ENCODE measurements around the gene SH3GL1. TPM values are rescaled to one million over a fixed set of nuclear protein-coding genes. Genes with fewer than 3 reads are reported as not detected.

Gene SH3GL1
- polyA plus RNA-seq, 1 experiment: 89.4 TPM

DNA sequence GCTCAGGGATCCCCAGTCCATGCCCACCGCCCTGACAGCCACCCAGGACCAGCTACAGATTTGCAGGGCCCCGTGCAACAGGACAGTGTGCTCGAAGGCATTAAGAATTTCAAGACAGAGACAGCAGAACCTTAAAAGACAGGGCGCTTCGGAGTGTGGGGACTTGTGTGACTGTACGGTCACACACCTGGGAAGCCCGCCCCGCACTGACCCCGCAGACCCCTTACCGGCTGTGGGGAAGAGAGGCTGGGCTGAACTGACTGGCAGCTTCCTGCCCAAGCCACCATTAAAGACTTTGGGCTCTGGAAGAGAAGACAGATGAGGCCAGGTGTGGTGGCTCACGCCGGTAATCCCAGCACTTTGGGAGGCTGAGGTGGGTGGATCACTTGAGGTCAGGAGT, 76.1 kb downstream of the SH3GL1 start:
- TF ChIP-seq, protein P1, sequence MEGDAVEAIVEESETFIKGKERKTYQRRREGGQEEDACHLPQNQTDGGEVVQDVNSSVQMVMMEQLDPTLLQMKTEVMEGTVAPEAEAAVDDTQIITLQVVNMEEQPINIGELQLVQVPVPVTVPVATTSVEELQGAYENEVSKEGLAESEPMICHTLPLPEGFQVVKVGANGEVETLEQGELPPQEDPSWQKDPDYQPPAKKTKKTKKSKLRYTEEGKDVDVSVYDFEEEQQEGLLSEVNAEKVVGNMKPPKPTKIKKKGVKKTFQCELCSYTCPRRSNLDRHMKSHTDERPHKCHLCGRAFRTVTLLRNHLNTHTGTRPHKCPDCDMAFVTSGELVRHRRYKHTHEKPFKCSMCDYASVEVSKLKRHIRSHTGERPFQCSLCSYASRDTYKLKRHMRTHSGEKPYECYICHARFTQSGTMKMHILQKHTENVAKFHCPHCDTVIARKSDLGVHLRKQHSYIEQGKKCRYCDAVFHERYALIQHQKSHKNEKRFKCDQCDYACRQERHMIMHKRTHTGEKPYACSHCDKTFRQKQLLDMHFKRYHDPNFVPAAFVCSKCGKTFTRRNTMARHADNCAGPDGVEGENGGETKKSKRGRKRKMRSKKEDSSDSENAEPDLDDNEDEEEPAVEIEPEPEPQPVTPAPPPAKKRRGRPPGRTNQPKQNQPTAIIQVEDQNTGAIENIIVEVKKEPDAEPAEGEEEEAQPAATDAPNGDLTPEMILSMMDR (IDR thresholded peaks at IDR 0.05; ENCODE audit: insufficient read depth, low read depth, low read length): no peak

DNA sequence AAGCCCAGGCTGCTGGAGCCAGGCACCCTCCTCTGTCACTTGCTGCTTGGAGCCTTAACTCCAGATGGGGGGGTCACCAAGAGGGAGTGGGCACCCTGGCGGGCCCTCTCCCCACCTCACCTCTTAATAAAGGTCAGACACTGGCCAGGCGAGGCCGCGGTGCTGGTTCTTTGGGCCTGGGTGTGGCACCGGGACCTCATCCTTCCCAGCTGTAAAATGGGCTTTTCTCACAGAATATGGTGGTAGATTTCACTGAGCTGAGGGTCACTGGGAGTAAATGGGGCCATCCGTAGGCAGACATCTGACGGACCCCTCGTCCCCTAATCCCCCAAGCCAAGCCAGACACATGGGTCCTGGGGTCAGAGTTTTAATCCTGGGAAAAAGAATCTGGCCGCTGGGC, 76.7 kb downstream of the SH3GL1 start:
- Histone ChIP-seq H3K27me3 (ENCODE audit: control insufficient read depth, insufficient read depth, low read length) (no peaks in the 10 kb centered on the region), H3K4me3 (ENCODE audit: low read depth, low read length) (no peak overlapping the region), H3K36me3 (ENCODE audit: control insufficient read depth, insufficient read depth, low read length) (no peaks in the 10 kb centered on the region)
- ChIA-PET CTCF (interaction anchor here (0.8 kb wide), 1 partner anchor 11 kb away, joined by 3 read pairs; no protein-coding TSS in a partner anchor), POLR2A (no interaction called here)
- no peak for DNase-seq (ENCODE audit: low read depth)
- TF ChIP-seq, protein P1 (IDR thresholded peaks at IDR 0.05; ENCODE audit: insufficient read depth, low read depth, low read length): no peak

More for the DNA sequence above, 76.1 kb downstream of the SH3GL1 start:
- CTCF ChIA-PET: interaction anchor here (0.8 kb wide), 1 partner anchor 12 kb away, joined by 3 read pairs; no protein-coding TSS in a partner anchor
- H3K27me3 ChIP-seq (ENCODE audit: control insufficient read depth, insufficient read depth, low read length): no peaks in the 10 kb centered on the region
- POLR2A ChIA-PET: no interaction called here
- no peak overlapping the region for H3K4me3 ChIP-seq (ENCODE audit: low read depth, low read length)
- no peaks in the 10 kb centered on the region for H3K36me3 ChIP-seq (ENCODE audit: control insufficient read depth, insufficient read depth, low read length)
- DNase-seq (ENCODE audit: low read depth): no peak

DNA sequence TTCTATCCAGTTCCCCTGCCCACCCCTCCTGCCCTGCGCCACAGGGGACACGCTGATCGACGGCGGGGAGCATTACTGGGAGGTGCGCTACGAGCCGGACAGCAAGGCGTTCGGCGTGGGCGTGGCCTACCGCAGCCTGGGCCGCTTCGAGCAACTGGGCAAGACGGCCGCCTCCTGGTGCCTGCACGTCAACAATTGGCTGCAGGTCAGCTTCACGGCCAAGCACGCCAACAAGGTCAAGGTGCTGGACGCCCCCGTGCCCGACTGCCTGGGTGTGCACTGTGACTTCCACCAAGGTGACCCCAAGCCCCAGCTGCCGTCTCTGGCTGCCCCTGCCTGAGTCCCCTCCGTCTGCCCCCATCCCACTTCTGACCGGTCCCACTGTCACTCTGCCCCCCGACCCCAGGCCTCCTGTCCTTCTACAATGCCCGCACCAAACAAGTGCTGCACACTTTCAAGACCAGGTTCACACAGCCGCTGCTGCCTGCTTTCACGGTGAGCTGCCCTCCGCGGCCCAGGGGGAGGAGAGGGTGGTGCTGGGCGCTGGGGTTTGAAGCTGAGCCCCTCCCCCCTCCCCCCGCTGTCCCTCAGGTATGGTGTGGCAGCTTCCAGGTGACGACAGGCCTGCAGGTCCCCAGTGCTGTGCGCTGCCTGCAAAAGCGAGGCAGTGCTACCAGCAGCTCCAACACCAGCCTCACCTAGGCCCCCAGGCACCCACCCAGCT, 77.2 kb downstream of the SH3GL1 start:
- DNase-seq (ENCODE audit: low read depth): no peak
- H3K4me3 ChIP-seq (ENCODE audit: low read depth, low read length): no peak overlapping the region
- TF ChIP-seq, protein P1 (IDR thresholded peaks at IDR 0.05; ENCODE audit: insufficient read depth, low read depth, low read length): no peak
- no peaks in the 10 kb centered on the region for H3K27me3 ChIP-seq (ENCODE audit: control insufficient read depth, insufficient read depth, low read length)
- ChIA-PET POLR2A (no interaction called here), CTCF (interaction anchor here (0.8 to 1.3 kb wide), 3 partner anchors 11 to 31 kb away, joined by 3 to 4 read pairs (median 3); no protein-coding TSS in a partner anchor)
- peaks cover 1% of the 10 kb centered on the region; the same call in 1 of the 2 replicates for H3K36me3 ChIP-seq (ENCODE audit: control insufficient read depth, insufficient read depth, low read length)

DNA sequence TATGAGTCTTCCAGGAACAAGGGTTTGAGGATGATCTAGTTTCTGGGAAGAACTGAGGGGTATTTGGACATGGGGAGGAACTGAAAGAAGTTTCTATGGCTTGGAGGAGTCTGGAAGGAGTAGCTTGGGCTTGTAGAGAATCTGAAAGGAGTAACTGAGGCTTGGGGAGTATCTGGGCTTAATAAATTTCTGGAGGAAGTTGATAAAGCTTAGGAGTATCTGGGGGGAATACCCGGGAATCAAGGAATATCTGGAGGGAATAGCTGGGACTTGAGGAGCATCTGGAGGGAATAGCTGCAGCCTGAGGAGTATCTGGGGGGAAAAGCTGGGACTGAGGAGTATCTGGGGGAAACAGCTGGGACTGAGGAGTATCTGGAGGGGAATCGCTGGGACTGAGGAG, 79.9 kb downstream of the SH3GL1 start:
- TF ChIP-seq, protein P1 (IDR thresholded peaks at IDR 0.05; ENCODE audit: insufficient read depth, low read depth, low read length): no peak
- Histone ChIP-seq H3K4me3 (ENCODE audit: low read depth, low read length) (no peak overlapping the region), H3K36me3 (ENCODE audit: control insufficient read depth, insufficient read depth, low read length) (peaks cover 3% of the 10 kb centered on the region), H3K27me3 (ENCODE audit: control insufficient read depth, insufficient read depth, low read length) (no peaks in the 10 kb centered on the region)
- ChIA-PET CTCF (interaction anchor here (0.5 to 1.5 kb wide), 3 partner anchors 11 to 80 kb away, joined by 3 to 5 read pairs (median 5); partner anchors contain the start of gene SH3GL1), POLR2A (interaction anchor here (0.9 kb wide), 1 partner anchor 16 kb away, joined by 3 read pairs; the partner anchor contains the start of gene FSD1)
- DNase-seq (ENCODE audit: low read depth): no peak

DNA sequence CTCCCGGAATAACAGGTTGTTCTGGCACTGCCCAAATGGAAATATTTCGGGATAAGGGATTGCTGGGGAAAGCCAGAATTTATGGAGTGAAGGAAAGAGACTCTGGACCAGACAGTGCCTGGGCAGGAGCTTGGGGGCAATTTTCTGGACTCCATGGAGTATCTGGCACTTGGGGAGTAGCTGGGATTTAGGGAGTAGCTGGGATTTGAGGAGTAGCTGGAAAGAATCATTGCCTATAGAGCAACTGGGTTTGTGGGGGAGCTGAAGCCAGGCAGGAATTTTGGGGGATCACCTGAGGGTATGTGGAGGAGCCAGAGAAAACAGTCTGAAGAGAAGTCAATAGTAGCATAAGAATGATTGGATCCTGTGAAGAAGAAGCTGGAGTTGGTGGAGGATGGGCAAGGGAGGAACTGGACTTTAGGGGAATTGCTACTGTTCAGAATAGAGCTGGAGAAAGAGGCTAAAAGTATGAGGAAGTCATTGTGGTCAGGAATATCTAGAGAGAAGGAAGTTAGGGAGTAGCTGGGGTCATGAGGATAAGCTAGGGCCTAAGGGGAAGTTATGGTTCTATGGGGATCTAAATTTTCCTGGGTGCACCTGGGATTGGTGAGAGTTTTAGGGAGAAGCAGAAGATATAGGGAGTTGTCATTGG, 81.2 kb downstream of the SH3GL1 start:
- CTCF ChIA-PET: interaction anchor here (0.5 to 1.5 kb wide), 3 partner anchors 12 to 81 kb away, joined by 3 to 5 read pairs (median 3); partner anchors contain the start of gene SH3GL1
- Histone ChIP-seq H3K36me3 (ENCODE audit: control insufficient read depth, insufficient read depth, low read length) (peaks cover 3% of the 10 kb centered on the region), H3K27me3 (ENCODE audit: control insufficient read depth, insufficient read depth, low read length) (no peaks in the 10 kb centered on the region), H3K4me3 (ENCODE audit: low read depth, low read length) (no peak overlapping the region)
- TF ChIP-seq, protein P1 (IDR thresholded peaks at IDR 0.05; ENCODE audit: insufficient read depth, low read depth, low read length): no peak
- POLR2A ChIA-PET: no interaction called here
- no peak for DNase-seq (ENCODE audit: low read depth)

Data from BJ (cell line).